ENCODE measurements around the gene CCDC40. TPM values are rescaled to one million over a fixed set of nuclear protein-coding genes. Genes with fewer than 3 reads are reported as not detected.
"Not testable (repeated sequence)": the region's sequence is repeated elsewhere in the genome, so short reads cannot be mapped to it uniquely, and the experiment has no call there.

Gene CCDC40
- polyA plus RNA-seq, 4 donors, result 0.45 to 3.8 (median 1.0) TPM

DNA sequence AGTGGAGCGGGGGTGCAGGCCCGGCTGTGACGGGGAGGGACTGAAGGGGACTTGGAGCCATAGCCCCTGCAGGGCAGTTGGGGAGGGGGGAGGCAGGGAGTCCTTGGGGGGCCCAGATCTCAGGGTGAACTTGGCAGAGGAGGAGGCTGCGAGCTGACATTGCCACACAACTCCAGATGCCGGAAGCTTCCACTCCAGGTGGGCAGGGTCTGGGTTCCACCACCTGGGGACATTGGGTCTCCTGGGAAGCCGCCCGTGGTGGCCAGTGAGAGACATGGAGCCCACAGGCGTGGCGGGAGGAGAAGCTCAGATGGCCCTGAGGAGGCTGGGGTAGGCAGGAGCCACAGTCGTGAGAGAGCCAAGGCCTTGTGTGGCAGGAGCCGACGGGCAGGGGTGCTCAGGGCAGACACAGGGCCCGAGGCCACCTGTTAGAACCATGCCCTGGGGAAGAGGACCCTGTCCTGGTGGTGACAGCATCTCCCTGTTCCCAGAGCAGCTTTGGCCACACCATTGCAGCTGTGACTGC lies 46.8 kb downstream of the CCDC40 start:
- H3K4me1 ChIP-seq (ENCODE audit: control insufficient read depth in 3 of 3, insufficient read depth in 2 of 3, low read depth in 1 of 3, low read length in 2 of 3), result peaks cover 0 to 3% (median 0%) of the 10 kb centered on the region in 3 donors
- no peak overlapping the region for H3K4me3 ChIP-seq (ENCODE audit: low read depth in 1 of 3, low read length in 3 of 3)
- H3K9me3 ChIP-seq (ENCODE audit: control insufficient read depth in 2 of 2, insufficient read depth in 1 of 2, low read depth in 1 of 2, low read length in 1 of 2), result no peaks in the 10 kb centered on the region
- 83 to 87% (median 86%) methylated on average over 12 to 13 of the region's 13 CpGs for WGBS, 3 donors
- DNase-seq (no peak), FAIRE-seq (no peak)
- H3K36me3 ChIP-seq (ENCODE audit: control insufficient read depth in 3 of 3, insufficient read depth in 2 of 3, low read depth in 1 of 3, low read length in 3 of 3), result peaks cover 0 to 12% (median 0%) of the 10 kb centered on the region in 3 donors
- H3K27ac ChIP-seq (ENCODE audit: low read depth in 1 of 3, low read length in 2 of 3), result no peak overlapping the region
- no peaks in the 10 kb centered on the region for H3K27me3 ChIP-seq (ENCODE audit: control insufficient read depth in 3 of 3, insufficient read depth in 3 of 3, low read length in 3 of 3)

DNA sequence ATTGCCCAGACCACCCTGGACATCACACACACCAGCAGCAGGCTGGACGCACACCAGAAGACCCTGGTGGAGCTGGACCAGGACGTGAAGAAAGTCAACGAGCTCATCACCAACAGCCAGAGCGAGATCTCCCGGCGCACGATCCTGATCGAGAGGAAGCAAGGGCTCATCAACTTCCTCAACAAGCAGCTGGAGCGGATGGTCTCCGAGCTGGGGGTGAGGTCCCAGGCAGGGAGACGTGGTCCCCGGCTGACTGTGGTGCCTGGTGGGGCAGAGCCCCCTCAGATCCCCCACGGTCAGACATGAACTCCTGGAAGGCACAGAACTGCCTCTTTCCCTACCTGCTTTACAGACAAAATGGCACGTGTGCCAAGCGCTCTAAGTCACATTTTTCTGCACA lies 48.3 kb downstream of the CCDC40 start:
- Histone ChIP-seq H3K36me3 (ENCODE audit: control insufficient read depth in 3 of 3, insufficient read depth in 2 of 3, low read depth in 1 of 3, low read length in 3 of 3) (peaks cover 0 to 13% (median 0%) of the 10 kb centered on the region in 3 donors), H3K4me3 (ENCODE audit: low read depth in 1 of 3, low read length in 3 of 3) (no peak overlapping the region), H3K4me1 (ENCODE audit: control insufficient read depth in 3 of 3, insufficient read depth in 2 of 3, low read depth in 1 of 3, low read length in 2 of 3) (peaks cover 0 to 3% (median 0%) of the 10 kb centered on the region in 3 donors), H3K9me3 (ENCODE audit: control insufficient read depth in 2 of 2, insufficient read depth in 1 of 2, low read depth in 1 of 2, low read length in 1 of 2) (no peaks in the 10 kb centered on the region), H3K27ac (ENCODE audit: low read depth in 1 of 3, low read length in 2 of 3) (no peak overlapping the region), H3K27me3 (ENCODE audit: control insufficient read depth in 3 of 3, insufficient read depth in 3 of 3, low read length in 3 of 3) (no peaks in the 10 kb centered on the region)
- FAIRE-seq (no peak), DNase-seq (no peak)
- WGBS, 3 donors, result 84 to 90% (median 87%) methylated on average over 15 of the region's 15 CpGs

DNA sequence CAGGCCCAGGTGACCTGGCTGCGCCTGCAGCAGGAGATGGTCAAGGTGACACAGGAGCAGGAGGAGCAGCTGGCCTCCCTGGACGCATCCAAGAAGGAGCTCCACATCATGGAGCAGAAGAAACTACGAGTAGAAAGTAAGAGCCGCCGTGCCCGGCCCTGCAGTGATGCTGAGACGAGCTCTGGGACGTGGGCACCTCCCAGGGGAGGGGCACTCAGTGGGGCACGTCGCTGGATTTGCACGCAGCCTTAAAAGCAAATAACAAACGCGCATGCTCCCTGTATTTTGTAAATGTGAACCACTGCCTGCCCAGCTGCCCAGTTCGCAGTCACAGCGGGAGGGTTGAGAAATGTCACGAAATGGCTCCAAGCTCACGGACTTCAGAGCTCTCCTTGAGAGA lies 49.6 kb downstream of the CCDC40 start:
- Histone ChIP-seq H3K27ac (ENCODE audit: low read depth in 1 of 3, low read length in 2 of 3) (no peak overlapping the region), H3K4me3 (ENCODE audit: low read depth in 1 of 3, low read length in 3 of 3) (no peak overlapping the region), H3K27me3 (ENCODE audit: control insufficient read depth in 3 of 3, insufficient read depth in 3 of 3, low read length in 3 of 3) (no peaks in the 10 kb centered on the region), H3K9me3 (ENCODE audit: control insufficient read depth in 2 of 2, insufficient read depth in 1 of 2, low read depth in 1 of 2, low read length in 1 of 2) (no peaks in the 10 kb centered on the region), H3K4me1 (ENCODE audit: control insufficient read depth in 3 of 3, insufficient read depth in 2 of 3, low read depth in 1 of 3, low read length in 2 of 3) (peaks cover 0 to 3% (median 0%) of the 10 kb centered on the region in 3 donors), H3K36me3 (ENCODE audit: control insufficient read depth in 3 of 3, insufficient read depth in 2 of 3, low read depth in 1 of 3, low read length in 3 of 3) (peaks cover 0 to 14% (median 0%) of the 10 kb centered on the region in 3 donors)
- no peak for FAIRE-seq
- DNase-seq, result no peak
- WGBS, 3 donors, result 74 to 83% (median 82%) methylated on average over 17 of the region's 17 CpGs

DNA sequence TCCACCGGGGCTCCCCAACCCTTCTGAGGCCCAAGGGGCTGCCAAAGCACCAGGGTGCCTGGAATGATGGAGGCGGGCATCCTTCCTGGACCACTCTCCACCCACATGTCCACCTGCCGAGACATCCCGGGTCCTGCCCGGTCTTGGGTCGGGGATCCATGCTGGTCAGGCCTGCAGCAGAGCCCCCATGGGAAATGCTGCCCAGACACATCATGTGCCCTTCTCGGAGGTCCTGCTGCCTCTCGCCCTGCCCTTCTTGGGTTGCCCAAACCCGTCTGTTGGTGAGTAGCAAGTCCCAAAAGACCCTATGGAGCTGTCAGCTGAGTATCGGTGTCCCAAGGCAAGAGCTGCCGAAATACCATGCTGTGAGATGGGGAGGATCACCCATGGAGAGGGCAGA lies 50.2 kb downstream of the CCDC40 start:
- DNase-seq, result no peak
- Histone ChIP-seq H3K4me1 (ENCODE audit: control insufficient read depth in 3 of 3, insufficient read depth in 2 of 3, low read depth in 1 of 3, low read length in 2 of 3) (peaks cover 0 to 3% (median 0%) of the 10 kb centered on the region in 3 donors), H3K27me3 (ENCODE audit: control insufficient read depth in 3 of 3, insufficient read depth in 3 of 3, low read length in 3 of 3) (no peaks in the 10 kb centered on the region), H3K27ac (ENCODE audit: low read depth in 1 of 3, low read length in 2 of 3) (no peak overlapping the region), H3K36me3 (ENCODE audit: control insufficient read depth in 3 of 3, insufficient read depth in 2 of 3, low read depth in 1 of 3, low read length in 3 of 3) (peaks cover 0 to 12% (median 0%) of the 10 kb centered on the region in 3 donors), H3K4me3 (ENCODE audit: low read depth in 1 of 3, low read length in 3 of 3) (no peak overlapping the region), H3K9me3 (ENCODE audit: control insufficient read depth in 2 of 2, insufficient read depth in 1 of 2, low read depth in 1 of 2, low read length in 1 of 2) (no peaks in the 10 kb centered on the region)
- WGBS, 3 donors, result 84 to 90% (median 87%) methylated on average over 11 of the region's 11 CpGs
- no peak for FAIRE-seq

DNA sequence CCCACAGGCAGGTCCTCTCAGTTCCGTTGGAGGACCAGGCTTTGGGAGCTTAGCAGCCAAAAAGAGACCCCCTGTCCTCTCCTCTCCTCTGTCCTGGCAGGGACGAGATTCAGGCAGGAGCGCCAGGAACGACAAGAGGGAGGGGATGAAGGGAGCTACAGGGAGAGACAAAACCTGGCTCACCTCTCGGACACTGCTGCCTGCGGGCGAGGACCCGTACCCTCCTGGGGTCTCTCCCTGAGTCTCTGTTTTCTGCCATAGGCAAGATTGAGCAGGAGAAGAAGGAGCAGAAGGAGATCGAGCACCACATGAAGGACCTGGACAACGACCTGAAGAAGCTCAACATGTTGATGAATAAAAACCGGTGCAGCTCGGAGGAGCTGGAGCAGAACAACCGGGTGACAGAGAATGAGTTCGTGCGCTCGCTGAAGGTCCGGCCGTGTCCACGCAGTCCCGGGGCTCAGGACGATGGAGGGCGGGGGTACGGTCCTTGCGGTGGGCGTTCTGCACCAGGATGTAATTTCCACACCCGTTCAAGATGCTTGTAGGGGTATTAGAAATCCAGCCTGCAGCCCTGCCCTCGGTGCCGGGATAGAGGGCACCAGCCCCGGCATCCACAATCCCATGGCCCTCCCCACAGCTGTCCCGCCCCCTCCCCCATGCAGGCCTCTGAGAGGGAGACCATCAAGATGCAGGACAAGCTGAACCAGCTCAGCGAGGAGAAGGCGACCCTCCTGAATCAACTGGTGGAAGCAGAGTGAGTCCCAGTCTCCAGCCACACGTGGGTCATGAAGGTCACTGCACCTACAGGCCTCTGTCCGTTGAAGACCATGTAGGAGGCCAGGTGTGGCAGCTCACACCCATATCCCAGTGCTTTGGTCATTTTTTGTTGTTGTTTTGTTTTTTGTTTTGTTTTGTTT lies 51.2 kb downstream of the CCDC40 start:
- no peak for FAIRE-seq
- Histone ChIP-seq H3K4me3 (ENCODE audit: low read depth in 1 of 3, low read length in 3 of 3) (no peak overlapping the region), H3K36me3 (ENCODE audit: control insufficient read depth in 3 of 3, insufficient read depth in 2 of 3, low read depth in 1 of 3, low read length in 3 of 3) (peaks cover 0 to 7% (median 0%) of the 10 kb centered on the region in 3 donors), H3K4me1 (ENCODE audit: control insufficient read depth in 3 of 3, insufficient read depth in 2 of 3, low read depth in 1 of 3, low read length in 2 of 3) (no peaks in the 10 kb centered on the region), H3K9me3 (ENCODE audit: control insufficient read depth in 2 of 2, insufficient read depth in 1 of 2, low read depth in 1 of 2, low read length in 1 of 2) (no peaks in the 10 kb centered on the region), H3K27ac (ENCODE audit: low read depth in 1 of 3, low read length in 2 of 3) (no peak overlapping the region), H3K27me3 (ENCODE audit: control insufficient read depth in 3 of 3, insufficient read depth in 3 of 3, low read length in 3 of 3) (no peaks in the 10 kb centered on the region)
- WGBS, 3 donors, result 75 to 84% (median 82%) methylated on average over 31 to 34 of the region's 34 CpGs
- no peak for DNase-seq

DNA sequence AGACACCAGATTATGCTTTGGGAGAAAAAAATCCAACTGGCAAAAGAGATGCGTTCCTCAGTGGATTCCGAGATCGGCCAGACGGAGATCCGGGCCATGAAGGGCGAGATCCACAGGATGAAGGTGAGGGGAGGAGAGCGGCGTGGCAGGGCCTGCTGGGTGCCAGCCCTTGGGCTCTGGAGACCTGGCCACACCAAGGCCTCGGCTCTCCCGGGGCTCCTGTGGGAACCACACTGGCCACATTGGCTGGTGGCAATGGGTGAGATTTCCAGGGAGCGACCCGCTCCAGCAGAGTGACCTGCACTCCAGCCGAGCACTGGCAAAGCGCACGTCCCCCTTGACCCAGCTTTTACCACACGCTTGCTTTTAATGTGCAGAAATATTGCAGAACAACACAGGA lies 53.3 kb downstream of the CCDC40 start:
- FAIRE-seq, result no peak
- Histone ChIP-seq H3K27me3 (ENCODE audit: control insufficient read depth in 3 of 3, insufficient read depth in 3 of 3, low read length in 3 of 3) (no peaks in the 10 kb centered on the region), H3K9me3 (ENCODE audit: control insufficient read depth in 2 of 2, insufficient read depth in 1 of 2, low read depth in 1 of 2, low read length in 1 of 2) (no peaks in the 10 kb centered on the region), H3K4me1 (ENCODE audit: control insufficient read depth in 3 of 3, insufficient read depth in 2 of 3, low read depth in 1 of 3, low read length in 2 of 3) (no peaks in the 10 kb centered on the region), H3K36me3 (ENCODE audit: control insufficient read depth in 3 of 3, insufficient read depth in 2 of 3, low read depth in 1 of 3, low read length in 3 of 3) (peaks cover 0 to 5% (median 0%) of the 10 kb centered on the region in 3 donors), H3K27ac (ENCODE audit: low read depth in 1 of 3, low read length in 2 of 3) (no peak overlapping the region), H3K4me3 (ENCODE audit: low read depth in 1 of 3, low read length in 3 of 3) (no peak overlapping the region)
- DNase-seq, result no peak
- WGBS, 3 donors, result 94 to 98% (median 94%) methylated on average over 16 of the region's 16 CpGs

DNA sequence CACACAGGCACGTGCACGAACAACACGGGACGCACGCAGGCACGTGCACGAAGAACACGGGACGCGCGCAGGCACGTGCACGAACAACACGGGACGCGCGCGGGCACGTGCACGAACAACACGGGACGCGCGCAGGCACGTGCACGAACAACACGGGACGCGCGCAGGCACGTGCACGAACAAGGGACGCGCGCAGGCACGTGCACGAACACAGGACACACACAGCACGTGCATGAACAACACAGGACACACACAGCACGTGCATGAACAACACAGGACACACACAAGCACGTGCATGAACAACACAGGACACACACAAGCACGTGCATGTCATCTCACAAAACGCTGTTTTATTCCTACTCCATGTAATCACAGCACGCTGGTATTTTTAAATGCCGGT lies 53.7 kb downstream of the CCDC40 start:
- H3K27ac ChIP-seq (ENCODE audit: low read depth in 1 of 3, low read length in 2 of 3); DNase-seq; H3K36me3 ChIP-seq (ENCODE audit: control insufficient read depth in 3 of 3, insufficient read depth in 2 of 3, low read depth in 1 of 3, low read length in 3 of 3); H3K27me3 ChIP-seq (ENCODE audit: control insufficient read depth in 3 of 3, insufficient read depth in 3 of 3, low read length in 3 of 3); H3K4me1 ChIP-seq (ENCODE audit: control insufficient read depth in 3 of 3, insufficient read depth in 2 of 3, low read depth in 1 of 3, low read length in 2 of 3); H3K4me3 ChIP-seq (ENCODE audit: low read depth in 1 of 3, low read length in 3 of 3); FAIRE-seq; H3K9me3 ChIP-seq (ENCODE audit: control insufficient read depth in 2 of 2, insufficient read depth in 1 of 2, low read depth in 1 of 2, low read length in 1 of 2): not testable (repeated sequence)
- 92 to 94% (median 94%) methylated on average over 41 to 44 of the region's 44 CpGs for WGBS, 3 donors

DNA sequence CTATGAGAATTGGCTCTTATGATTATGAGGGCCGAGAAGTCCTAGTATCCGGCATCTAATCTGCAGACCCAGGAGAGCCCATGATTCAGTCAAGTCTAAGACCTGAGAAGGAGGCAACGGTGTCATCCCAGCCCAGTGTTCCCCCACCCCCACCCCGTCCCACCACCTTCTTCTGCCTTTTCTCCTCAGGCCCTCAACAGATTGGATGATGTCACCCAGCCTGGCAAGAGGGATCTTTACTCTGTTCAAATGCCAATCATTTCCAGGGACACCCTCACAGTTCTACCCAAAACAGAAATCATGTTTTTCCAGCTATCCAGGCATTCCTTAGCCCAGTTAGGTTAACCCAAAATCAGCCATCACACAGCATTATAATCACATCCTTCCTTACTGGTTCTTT lies 54.9 kb downstream of the CCDC40 start:
- Histone ChIP-seq H3K9me3 (ENCODE audit: control insufficient read depth in 2 of 2, insufficient read depth in 1 of 2, low read depth in 1 of 2, low read length in 1 of 2) (no peaks in the 10 kb centered on the region), H3K4me1 (ENCODE audit: control insufficient read depth in 3 of 3, insufficient read depth in 2 of 3, low read depth in 1 of 3, low read length in 2 of 3) (no peaks in the 10 kb centered on the region), H3K36me3 (ENCODE audit: control insufficient read depth in 3 of 3, insufficient read depth in 2 of 3, low read depth in 1 of 3, low read length in 3 of 3) (peaks cover 0 to 2% (median 0%) of the 10 kb centered on the region in 3 donors), H3K27me3 (ENCODE audit: control insufficient read depth in 3 of 3, insufficient read depth in 3 of 3, low read length in 3 of 3) (no peaks in the 10 kb centered on the region), H3K27ac (ENCODE audit: low read depth in 1 of 3, low read length in 2 of 3) (no peak overlapping the region), H3K4me3 (ENCODE audit: low read depth in 1 of 3, low read length in 3 of 3) (no peak overlapping the region)
- whole genome bisulfite sequencing, 3 donors, result 83 to 97% (median 84%) methylated on average over 4 of the region's 4 CpGs
- DNase-seq (no peak), FAIRE-seq (no peak)

Data from small intestine (tissue), 7 donors.